ENCODE data around the gene FRMD4A.

DNA sequence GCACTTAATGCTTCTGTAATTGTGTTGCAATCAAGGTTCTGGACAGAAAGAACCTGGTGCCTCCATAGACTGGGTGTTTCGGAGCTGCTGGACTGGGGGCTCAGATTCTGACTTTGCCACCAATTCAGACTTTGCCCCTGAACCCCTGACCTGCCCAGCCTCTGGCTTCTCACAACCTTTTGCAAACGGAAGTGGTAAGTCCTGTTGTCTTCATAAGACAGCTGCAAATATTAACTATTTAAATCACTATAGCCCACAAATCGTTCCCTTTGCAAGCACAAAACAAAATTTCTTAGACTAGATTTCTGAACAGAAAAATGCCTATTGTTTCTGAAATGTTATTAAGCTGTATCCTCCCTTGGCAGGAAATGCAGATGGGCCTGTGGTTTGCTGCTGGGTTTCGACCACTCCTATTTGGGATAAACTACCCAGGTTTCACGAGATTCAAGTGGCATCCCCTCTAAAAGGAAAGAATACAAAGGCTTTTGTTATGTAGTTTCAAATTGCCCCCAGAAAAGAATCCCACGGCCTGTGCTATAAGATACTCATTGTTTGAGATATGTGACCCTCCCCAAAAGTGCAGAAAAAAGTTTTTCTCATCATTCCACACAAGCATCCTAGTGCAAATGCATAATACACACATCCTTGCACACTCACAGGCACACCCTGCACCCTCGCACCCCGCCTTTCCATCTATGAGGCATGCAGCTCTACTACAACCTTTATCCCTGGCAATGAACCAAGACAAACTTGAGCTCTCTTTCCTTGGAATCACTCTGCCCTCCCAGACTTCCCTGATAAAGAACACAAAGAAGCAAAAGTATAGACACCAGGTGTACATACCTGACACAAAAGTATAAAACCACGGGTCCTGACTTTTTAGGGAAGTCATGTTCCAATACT lies 534.8 kb downstream of the FRMD4A start:
- no peak for TF ChIP-seq POLR2AphosphoS5 (IDR thresholded peaks at IDR 0.05)
- no peak for TF ChIP-seq CTCF (IDR thresholded peaks at IDR 0.05)
